ENCODE results near the gene CHAD.

The CHAD gene, protein sequence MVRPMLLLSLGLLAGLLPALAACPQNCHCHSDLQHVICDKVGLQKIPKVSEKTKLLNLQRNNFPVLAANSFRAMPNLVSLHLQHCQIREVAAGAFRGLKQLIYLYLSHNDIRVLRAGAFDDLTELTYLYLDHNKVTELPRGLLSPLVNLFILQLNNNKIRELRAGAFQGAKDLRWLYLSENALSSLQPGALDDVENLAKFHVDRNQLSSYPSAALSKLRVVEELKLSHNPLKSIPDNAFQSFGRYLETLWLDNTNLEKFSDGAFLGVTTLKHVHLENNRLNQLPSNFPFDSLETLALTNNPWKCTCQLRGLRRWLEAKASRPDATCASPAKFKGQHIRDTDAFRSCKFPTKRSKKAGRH

DNA sequence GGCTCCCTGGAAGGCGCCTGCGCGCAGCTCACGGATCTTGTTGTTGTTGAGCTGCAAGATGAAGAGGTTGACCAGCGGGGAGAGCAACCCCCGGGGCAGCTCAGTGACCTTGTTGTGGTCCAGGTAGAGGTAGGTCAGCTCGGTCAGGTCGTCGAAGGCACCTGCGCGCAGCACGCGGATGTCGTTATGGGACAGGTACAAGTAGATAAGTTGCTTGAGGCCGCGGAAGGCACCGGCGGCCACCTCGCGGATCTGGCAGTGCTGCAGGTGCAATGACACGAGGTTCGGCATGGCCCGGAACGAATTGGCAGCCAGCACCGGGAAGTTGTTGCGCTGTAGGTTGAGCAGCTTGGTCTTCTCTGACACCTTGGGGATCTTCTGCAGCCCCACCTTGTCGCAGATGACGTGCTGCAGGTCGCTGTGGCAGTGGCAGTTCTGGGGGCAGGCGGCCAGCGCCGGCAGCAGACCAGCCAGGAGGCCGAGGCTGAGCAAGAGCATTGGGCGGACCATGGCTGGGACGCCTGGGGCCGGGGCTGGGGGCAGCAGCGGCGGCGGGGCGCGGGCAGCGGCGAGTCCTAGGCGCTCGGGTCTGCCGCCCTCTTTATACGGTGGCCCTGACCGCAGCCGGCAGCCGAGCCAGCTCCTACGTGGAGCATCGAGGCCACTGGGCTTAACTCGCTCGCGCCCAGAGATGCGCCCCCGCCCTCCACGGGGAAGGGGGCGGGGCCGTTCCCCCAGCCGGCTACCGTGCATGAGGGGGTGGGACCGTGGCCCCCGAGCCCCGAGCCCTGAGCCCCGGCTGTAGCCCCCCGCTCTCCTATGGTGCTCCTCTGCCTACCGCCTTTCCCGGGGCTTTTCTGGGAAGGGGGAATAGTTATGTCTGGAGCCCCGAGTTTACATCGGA lies at the start of gene CHAD:
Gene CHAD, minus strand, starts transcription at position 577 of the 904 bp plus-strand sequence. Its CDS starts 67 bp downstream, at position 510.
- no peak for DNase-seq (ENCODE audit: low read depth in 4 of 4, low spot score in 1 of 4)

DNA sequence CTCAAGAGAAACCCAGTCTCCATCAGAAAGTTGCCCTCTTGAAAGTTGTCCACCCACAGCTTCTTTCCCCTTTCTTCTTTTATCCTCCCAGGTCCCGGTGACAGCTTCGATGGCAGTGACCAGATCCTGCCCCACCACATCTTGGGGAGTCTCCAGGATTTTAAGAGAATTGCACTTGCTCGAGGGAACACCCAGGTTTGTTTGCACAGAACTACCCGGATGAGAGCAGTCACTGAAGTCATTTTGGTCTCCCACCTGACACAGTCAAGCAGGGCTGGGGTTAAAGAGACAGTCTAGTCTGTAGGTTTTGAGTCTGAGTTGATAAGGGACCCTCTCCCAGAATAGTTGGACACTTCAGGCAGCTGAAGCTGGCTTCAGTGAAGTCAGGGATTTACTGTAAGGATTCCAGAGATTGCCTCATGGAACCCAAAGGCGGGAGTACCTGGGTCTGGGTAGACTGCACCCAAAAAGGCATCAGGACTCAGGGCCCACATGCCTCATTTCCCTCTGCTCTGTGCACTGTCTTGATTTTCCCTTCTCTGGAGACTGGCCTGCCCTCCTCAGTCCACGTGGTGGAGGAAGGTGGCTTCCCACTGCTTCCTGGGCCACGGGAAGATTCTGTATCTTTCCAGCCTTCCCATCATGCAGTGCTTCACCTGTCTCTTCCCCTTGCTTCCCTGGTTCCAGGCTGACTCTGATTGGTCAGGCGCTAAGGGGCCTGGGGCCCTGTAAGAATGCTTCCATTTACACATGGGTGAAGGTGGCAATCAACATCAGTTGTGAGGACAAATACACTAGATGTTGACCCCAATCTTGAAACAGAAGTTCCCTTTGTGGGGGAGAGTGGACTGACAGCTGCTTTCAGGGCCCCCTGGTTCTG lies 49.1 kb upstream of the CHAD start:
- DNase-seq (ENCODE audit: low read depth in 4 of 4, low spot score in 1 of 4), result no peak

DNA sequence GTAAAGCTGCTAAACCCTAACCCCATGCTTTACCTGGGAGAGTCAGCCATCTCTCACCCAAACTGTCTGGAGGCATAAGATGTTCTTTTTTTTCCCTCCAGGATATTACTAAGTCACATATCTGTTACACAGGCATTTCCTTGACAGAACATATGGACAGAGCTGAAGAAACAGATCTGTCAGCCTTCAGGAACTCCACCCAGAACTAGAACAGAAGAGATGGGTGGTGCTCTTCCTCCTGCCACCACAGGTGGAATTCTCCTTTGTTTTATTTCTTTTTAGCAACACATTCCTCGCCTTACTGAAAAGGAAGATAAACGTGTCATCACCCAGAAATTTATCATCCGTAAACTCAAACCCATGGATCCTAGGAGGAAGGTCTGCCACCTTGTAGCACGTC lies 48.3 kb upstream of the CHAD start:
- no peak for DNase-seq (ENCODE audit: low read depth in 4 of 4, low spot score in 1 of 4)

DNA sequence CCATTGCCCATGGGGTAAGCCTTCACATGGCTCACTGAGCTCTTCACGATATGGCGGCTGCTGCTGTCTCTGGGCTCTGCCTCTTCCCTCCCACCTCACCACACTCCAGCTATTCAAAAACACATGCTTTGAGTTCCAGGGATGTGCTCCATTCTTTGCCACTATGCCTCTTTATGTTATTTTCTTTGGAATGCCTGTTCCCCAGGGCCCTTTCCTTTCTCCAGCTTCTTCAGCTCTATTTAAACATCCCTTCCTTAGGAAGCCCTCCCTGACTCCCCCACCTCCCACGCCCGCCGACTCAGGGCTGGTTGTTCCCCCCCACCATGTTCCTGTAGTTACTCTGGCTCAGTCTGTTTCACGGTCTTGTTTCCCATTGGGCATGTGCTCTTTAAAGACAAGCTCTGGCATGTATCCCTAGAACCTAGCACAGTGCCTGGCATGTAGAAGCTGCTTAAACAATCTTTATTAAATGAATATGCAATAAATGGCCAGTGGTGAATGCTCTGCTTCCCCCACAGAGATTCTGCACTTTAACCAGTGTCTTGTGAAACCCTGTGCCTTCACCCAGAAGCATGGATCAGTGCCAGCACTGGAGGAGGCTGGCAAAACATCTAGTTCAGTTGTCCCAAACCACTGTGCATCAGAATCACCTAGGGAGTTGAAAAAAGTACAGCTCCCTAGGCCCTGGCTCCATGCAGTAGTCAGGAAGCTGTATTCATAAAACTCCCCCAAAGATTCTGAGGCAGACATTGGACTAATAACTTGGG lies 46.4 kb upstream of the CHAD start:
- no peak for DNase-seq (ENCODE audit: low read depth in 4 of 4, low spot score in 1 of 4)

- no peak for DNase-seq (ENCODE audit: low read depth in 4 of 4, low spot score in 1 of 4)
These were observed 45.7 kb upstream of the CHAD start for GRCh38 chr17:50514388-50514787.

DNA sequence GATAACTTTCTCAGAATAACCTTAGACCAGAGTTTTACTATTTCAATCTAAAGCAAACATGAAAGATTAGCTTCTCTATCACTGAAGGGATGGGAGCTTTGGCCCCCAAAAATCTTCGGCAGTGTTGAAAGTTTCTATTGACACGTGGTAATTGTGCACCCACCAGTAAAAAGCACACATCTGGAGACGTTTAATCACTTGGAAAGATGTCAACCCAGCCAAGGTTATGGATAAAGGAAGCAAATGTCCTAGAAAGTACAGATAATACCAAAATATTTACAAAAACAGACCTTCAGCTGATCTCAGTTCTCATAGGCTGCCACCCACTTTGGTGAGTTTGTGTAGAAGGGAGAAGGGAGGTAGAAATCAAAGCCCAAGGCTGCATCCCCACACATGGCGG lies 44.8 kb upstream of the CHAD start:
- DNase-seq (ENCODE audit: low read depth in 4 of 4, low spot score in 1 of 4), result no peak

- peak in 2 of 4 experiments; percentile 18 to 40 for DNase-seq (ENCODE audit: low read depth in 4 of 4, low spot score in 1 of 4)
These were observed 42.4 kb upstream of the CHAD start for GRCh38 chr17:50511058-50511457.

- DNase-seq (ENCODE audit: low read depth in 4 of 4, low spot score in 1 of 4), result no peak
These were observed 40.1 kb upstream of the CHAD start for GRCh38 chr17:50508573-50509460.

DNA sequence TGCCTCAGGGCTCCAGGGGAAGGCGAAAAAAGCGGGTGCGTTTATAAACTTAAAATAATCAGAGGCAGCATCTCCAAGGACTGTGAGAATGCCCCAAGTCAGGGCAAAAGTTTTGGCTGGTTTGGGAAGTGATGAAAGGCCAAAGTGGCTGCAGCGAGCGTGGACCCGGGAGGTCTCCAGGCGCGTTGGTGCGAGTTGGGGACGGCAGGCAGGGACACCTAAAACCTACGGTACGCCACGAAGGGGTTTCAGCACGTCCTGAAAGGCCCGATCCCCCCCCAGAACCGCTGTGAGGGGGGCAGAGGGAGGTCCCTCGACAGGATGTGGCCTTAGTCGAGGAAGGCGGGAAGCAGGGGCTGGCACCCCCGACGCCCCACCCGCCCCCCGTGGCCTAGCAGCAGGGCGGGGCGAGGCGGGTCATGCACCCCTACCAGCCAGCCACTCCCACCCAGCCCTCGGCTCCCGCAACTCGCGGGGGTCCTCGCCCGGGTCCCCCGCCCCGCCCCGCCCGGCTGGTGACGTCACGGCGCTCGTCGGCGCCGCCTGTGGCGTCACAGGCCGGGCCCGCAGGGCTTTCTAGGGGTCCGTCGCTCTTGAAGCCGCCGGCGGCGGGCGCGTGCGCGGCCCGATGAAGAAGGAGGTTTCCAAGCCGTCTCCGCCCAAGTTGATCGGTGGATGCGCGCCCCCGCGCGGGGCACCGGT lies 39.3 kb upstream of the CHAD start, which contains the start of gene MYCBPAP:
Gene MYCBPAP, plus strand, starts transcription at position 569 of the 702 bp plus-strand sequence. CDS start 236 bp downstream, outside the sequence.
- DNase-seq (ENCODE audit: low read depth in 4 of 4, low spot score in 1 of 4), result peak; percentile 33 to 70 (median 57)

- DNase-seq (ENCODE audit: low read depth in 4 of 4, low spot score in 1 of 4), result no peak
These were observed 37.6 kb upstream of the CHAD start for GRCh38 chr17:50506298-50506697.

DNA sequence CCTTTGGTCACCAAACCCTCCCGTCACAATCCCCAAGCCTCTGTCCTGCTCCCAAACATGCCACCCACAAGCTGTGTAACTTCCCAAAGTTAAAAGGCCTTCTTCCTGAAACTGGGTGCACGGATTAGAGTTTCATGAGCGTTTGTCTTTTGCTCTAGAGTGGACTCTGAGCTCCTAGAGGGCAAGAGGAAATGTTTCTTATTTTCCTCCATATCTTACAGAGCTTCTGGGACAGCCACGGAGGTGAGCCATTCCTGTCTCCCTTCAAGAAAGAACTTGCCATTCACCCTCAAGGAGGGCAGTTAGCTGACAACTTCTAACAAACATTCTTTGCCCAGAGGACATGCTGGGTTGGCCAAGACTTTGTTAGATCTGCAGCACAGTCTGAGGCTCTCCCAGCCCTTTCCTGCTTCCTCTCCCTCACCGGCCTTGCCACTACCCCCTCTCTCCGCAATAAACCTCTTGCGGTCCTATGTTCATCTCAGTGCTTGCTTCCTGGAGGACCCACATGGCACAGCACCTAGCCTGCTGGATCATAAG lies 37.0 kb upstream of the CHAD start:
- DNase-seq (ENCODE audit: low read depth in 4 of 4, low spot score in 1 of 4), result no peak

GRCh38 chr17:50502301-50502990 lies 33.8 kb upstream of the CHAD start:
- DNase-seq (ENCODE audit: low read depth in 4 of 4, low spot score in 1 of 4), result no peak

GRCh38 chr17:50501054-50501453 lies 32.4 kb upstream of the CHAD start:
- no peak for DNase-seq (ENCODE audit: low read depth in 4 of 4, low spot score in 1 of 4)

DNA sequence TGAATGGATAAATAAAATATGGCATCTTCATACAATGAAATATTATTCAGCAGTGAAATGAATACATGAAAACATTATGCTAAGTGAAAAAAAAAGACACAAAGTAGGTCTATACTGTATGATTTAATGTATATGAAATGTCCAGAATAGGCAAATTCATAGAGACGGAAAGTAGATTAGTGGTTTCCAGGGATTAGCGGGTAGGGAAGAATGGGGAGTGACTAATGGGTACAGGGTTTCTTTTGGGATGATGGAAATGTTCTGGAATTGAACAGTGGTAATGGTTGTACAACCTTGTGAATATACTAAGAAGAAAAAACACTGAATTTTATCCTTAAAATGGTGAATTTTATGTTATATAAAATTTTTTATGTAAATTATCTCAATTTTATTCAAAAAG lies 31.0 kb upstream of the CHAD start:
- DNase-seq (ENCODE audit: low read depth in 4 of 4, low spot score in 1 of 4), result no peak

DNA sequence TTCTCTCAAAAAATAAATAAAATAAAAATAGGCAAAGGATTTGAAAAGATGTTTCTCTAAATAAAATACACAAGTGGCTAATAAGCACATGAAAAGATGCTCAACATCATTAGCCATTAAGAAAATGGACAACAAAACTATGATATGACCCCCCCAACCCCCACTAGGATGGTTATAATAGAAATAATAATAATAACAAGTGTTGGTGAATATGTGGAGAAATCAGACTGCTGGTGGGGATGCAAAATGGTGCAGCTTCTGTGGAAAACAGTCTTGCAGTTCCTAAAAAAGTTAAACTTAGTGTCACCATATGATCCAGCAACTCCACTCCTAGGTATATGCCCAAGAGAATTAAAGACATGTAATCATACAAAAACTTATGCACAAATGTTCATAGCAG lies 30.6 kb upstream of the CHAD start:
- no peak for DNase-seq (ENCODE audit: low read depth in 4 of 4, low spot score in 1 of 4)

- no peak for DNase-seq (ENCODE audit: low read depth in 4 of 4, low spot score in 1 of 4)
These were observed 29.6 kb upstream of the CHAD start for GRCh38 chr17:50498021-50498874.

GRCh38 chr17:50495918-50496317 lies 27.2 kb upstream of the CHAD start:
- no peak for DNase-seq (ENCODE audit: low read depth in 4 of 4, low spot score in 1 of 4)
